OCI-LY1 (cell line): Measurements from ENCODE around the gene DIRAS1.

Experiments used
- H2AFZ ChIP-seq: fragments of 200-600 bp; sonication (generic), shearing (Covaris generic); 2 replicates; pipeline ENCODE4 v1.6.0; 2014; ENCODE audit warnings: antibody characterized with exemption, mild to moderate bottlenecking, low read length
- H3F3A ChIP-seq: fragments of 200-600 bp; sonication (generic), shearing (Covaris generic); 2 replicates; pipeline ENCODE4 v1.6.0; 2014; ENCODE audit warnings: mild to moderate bottlenecking, antibody characterized with exemption, low read length, moderate library complexity; ENCODE audit not compliant: insufficient read depth
- H3K27ac ChIP-seq: fragments of 200-600 bp; sonication (generic); 2 replicates; pipeline ENCODE4 v1.5.1; 2014; ENCODE audit warnings: low read length, mixed run types, mild to moderate bottlenecking, low read depth; ENCODE audit not compliant: poor library complexity, severe bottlenecking
- H3K27me3 ChIP-seq: fragments of 200-600 bp; sonication (generic); 2 replicates; pipeline ENCODE4 v1.6.0; 2014; ENCODE audit warnings: antibody characterized with exemption, mild to moderate bottlenecking, low read length, moderate library complexity; ENCODE audit not compliant: insufficient read depth
- H3K36me3 ChIP-seq: fragments of 200-600 bp; sonication (generic); 2 replicates; pipeline ENCODE4 v1.6.1; 2014; ENCODE audit warnings: mild to moderate bottlenecking, antibody characterized with exemption, low read length, moderate library complexity, mixed read lengths; ENCODE audit not compliant: insufficient read depth
- H3K4me1 ChIP-seq: fragments of 200-600 bp; sonication (generic); 2 replicates; pipeline ENCODE4 v1.5.1; 2014; ENCODE audit warnings: mild to moderate bottlenecking, low read length, moderate library complexity; ENCODE audit not compliant: insufficient read depth, severe bottlenecking
- H3K4me2 ChIP-seq: fragments of 200-600 bp; sonication (generic), shearing (Covaris generic); 2 replicates; pipeline ENCODE4 v1.6.1; 2014; ENCODE audit warnings: low read length
- H3K4me3 ChIP-seq: fragments of 200-600 bp; sonication (generic); 2 replicates; pipeline ENCODE4 v1.5.1; 2014; ENCODE audit warnings: low read length, low read depth, mild to moderate bottlenecking, mixed read lengths; ENCODE audit not compliant: poor library complexity, severe bottlenecking
- H3K79me2 ChIP-seq: fragments of 200-600 bp; shearing (Covaris generic); 2 replicates; pipeline ENCODE4 v1.6.1; 2016; ENCODE audit warnings: mixed run types, low read length, mixed read lengths; ENCODE audit not compliant: insufficient read depth
- H3K9ac ChIP-seq: fragments of 200-600 bp; sonication (generic), shearing (Covaris generic); 2 replicates; pipeline ENCODE4 v1.6.1; 2014; ENCODE audit warnings: mild to moderate bottlenecking, low read length, mixed read lengths
- H3K9me2 ChIP-seq: fragments of 200-600 bp; sonication (generic), shearing (Covaris generic); 2 replicates; pipeline ENCODE4 v1.6.1; 2014; ENCODE audit warnings: low read depth, mild to moderate bottlenecking, low read length, mixed read lengths
- H3K9me3 ChIP-seq: fragments of 200-600 bp; shearing (Covaris generic); 2 replicates; pipeline ENCODE4 v1.6.1; 2014; ENCODE audit warnings: low read length, mixed read lengths
- H4K20me1 ChIP-seq: fragments of 200-600 bp; sonication (generic), shearing (Covaris generic); 2 replicates; pipeline ENCODE4 v1.6.0; 2016; ENCODE audit warnings: mild to moderate bottlenecking, low read length; ENCODE audit not compliant: insufficient read depth
- CTCF ChIP-seq: fragments of 200-600 bp; sonication (generic), shearing (Covaris generic); IDR thresholded peaks from 2 replicates; pipeline ENCODE4 v1.5.1; 2017; ENCODE audit warnings: mild to moderate bottlenecking, antibody characterized with exemption, low read length, moderate library complexity, mixed read lengths
- EZH2 ChIP-seq: fragments of 200-600 bp; sonication (generic), shearing (Covaris generic); IDR thresholded peaks from 2 replicates; pipeline ENCODE4 v1.8.0; 2017; ENCODE audit warnings: borderline replicate concordance, mixed run types, mild to moderate bottlenecking, antibody characterized with exemption, low read length, moderate library complexity, mixed read lengths

The DIRAS1 gene

DNA sequence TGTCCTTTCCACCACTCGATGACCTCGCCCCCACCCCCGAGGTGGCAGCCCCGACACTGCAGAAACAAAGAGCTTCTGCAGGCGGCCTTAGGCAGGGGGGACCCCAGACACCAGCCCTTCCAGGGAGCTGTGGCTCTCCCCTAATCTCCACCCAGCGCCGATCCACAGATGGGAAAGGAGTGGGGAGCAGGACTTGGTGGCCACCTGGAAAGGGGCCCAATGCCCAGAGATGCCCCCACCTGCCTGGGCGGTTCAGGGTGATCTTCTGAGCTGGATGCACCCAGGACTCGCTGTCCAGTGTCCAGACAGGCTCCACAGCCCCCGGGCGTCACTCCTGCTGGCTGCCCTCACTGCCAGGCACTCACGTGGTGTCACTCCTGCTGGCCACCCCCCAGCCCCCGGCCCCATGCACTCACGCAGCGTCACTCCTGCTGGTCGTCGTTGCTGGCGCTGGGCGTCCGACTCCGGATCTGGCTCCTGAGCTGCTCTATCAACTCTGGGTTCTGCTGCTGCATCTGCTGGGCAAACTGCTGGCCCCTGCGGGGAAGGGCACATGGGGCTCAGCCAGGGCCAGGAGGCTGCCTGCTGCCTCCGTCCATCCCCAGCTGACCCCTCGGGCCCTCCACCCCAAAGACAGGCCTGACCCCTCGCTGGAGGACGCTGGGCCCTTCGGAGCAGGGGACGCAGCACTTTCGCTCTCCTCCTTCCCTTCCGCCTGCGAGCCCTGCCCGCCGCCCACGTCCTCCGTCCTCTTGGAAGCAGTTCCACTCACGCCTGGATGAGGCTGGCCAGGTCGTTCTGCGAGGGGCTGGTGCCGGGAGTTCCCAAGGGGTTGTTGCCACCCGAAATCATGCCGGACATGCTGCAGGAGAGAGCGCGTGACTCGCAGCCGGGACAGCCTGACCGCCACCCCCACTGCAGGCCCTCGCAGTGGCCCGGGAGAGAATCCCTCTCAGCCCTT lies 36.0 kb upstream of the DIRAS1 start:
- Histone ChIP-seq H3F3A (no peaks in the 10 kb centered on the region), H3K27me3 (no peaks in the 10 kb centered on the region), H3K79me2 (no peaks in the 10 kb centered on the region), H3K27ac (no peak overlapping the region), H3K9me3 (no peaks in the 10 kb centered on the region), H3K9me2 (no peaks in the 10 kb centered on the region), H3K4me3 (no peak overlapping the region), H3K9ac (no peak overlapping the region), H2AFZ (no peak overlapping the region), H3K4me2 (no peak overlapping the region), H3K4me1 (no peaks in the 10 kb centered on the region), H3K36me3 (peaks cover 70% of the 10 kb centered on the region), H4K20me1 (no peaks in the 10 kb centered on the region)
- TF ChIP-seq CTCF, result no peak
- no peak for TF ChIP-seq EZH2

- Histone ChIP-seq H3K9me2 (no peaks in the 10 kb centered on the region), H3K4me2 (no peak overlapping the region), H3K27ac (no peak overlapping the region), H2AFZ (no peak overlapping the region), H3K4me1 (no peaks in the 10 kb centered on the region), H3K27me3 (no peaks in the 10 kb centered on the region), H3F3A (no peaks in the 10 kb centered on the region), H3K9me3 (no peaks in the 10 kb centered on the region), H3K79me2 (no peaks in the 10 kb centered on the region), H3K36me3 (peaks cover 64% of the 10 kb centered on the region), H4K20me1 (no peaks in the 10 kb centered on the region), H3K4me3 (no peak overlapping the region), H3K9ac (no peak overlapping the region)
- TF ChIP-seq CTCF (no peak), EZH2 (no peak)
These were observed 35.3 kb upstream of the DIRAS1 start for GRCh38 chr19:2756477-2756876.

DNA sequence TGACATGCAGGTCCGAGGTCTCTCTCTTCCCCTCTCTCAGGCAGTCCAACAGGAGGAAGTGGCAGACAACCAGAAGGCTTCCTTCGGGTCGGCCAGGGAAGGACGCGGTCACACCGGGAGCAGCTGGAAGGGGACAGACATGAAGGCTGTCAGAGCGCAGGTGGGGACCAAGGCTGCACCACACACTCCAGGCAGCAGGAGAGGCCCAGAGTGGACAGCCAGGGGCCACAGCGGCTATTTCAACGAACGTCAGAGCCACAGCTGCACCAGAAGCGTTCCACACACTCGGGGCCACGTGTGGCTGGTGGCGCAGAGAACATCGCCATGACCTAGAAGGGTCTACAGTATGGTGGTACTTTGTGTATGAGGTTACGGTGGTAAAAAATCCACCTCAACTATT lies 34.6 kb upstream of the DIRAS1 start:
- TF ChIP-seq CTCF (no peak), EZH2 (no peak)

More for the DNA sequence above, 34.6 kb upstream of the DIRAS1 start:
- Histone ChIP-seq H3F3A (no peaks in the 10 kb centered on the region), H3K27me3 (no peaks in the 10 kb centered on the region), H4K20me1 (no peaks in the 10 kb centered on the region), H3K9me3 (no peaks in the 10 kb centered on the region), H3K27ac (no peak overlapping the region), H3K4me2 (no peak overlapping the region), H3K79me2 (no peaks in the 10 kb centered on the region), H3K9ac (no peak overlapping the region), H3K36me3 (peaks cover 58% of the 10 kb centered on the region), H3K4me1 (no peaks in the 10 kb centered on the region), H2AFZ (no peak overlapping the region), H3K9me2 (no peaks in the 10 kb centered on the region), H3K4me3 (no peak overlapping the region)
